Stimulated activated CD8-positive, alpha-beta memory T cell treated with anti-CD3 and anti-CD28 coated beads, Interleukin-2, amount 100 ng/mL, for 1 hour (primary cell): ENCODE results near the gene ZNF749.

ENCODE experiments used
- DNase-seq, 2 donors: peaks; one replicate each; pipeline ENCODE4 v3.0.0-alpha.2; 2020; ENCODE audit warnings: low read depth in 2 of 2

ZNF749 gene

DNA sequence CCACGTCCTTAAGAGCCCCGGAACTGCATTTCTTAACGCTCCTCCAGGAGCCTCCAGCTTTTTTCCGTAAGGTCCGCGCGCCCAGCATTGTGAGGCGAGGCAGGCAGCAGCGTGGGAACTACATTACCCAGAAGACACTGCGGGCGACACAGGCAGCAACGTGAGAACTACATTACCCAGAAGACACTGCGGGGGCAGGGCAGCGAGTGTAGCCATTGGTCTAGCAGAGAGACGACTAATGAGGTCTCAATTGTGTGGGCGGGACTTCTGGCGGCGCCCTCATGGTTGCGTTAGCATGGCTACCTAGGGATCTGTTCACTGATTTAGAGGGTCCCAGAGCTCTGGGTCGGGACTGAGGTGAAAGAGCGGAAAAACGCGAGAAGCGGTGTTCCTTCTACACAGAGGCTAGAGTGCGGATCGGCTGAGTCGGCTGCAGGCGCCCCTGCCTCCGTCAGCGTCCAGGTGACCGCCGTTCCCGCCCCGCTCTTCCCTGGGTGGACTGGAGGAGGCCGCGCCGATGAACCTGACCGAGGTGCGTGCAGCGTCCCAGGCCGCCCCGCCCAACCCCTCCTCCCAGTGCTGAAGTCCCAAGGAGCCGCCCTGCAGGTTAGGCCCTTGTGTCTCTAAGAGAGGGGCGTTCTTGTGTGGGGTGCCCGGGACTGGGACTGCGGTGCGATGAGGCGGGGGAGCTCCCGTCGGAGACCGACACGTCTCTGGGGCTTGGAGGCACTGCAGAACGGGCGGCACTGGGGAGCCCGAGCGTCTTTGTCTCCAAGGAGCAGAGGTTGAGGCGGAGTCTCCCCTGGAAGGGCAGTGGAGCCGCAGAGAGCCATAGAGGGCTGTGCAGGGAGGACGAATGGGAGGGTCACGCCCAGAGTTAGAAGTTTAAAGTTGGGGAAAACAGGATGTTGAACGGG lies at the start of gene ZNF749:
Gene ZNF749, plus strand, starts transcription at position 264 of the 917 bp plus-strand sequence. Its CDS starts 254 bp downstream, at position 518.
- peak; percentile 88 to 91 for DNase-seq

DNA sequence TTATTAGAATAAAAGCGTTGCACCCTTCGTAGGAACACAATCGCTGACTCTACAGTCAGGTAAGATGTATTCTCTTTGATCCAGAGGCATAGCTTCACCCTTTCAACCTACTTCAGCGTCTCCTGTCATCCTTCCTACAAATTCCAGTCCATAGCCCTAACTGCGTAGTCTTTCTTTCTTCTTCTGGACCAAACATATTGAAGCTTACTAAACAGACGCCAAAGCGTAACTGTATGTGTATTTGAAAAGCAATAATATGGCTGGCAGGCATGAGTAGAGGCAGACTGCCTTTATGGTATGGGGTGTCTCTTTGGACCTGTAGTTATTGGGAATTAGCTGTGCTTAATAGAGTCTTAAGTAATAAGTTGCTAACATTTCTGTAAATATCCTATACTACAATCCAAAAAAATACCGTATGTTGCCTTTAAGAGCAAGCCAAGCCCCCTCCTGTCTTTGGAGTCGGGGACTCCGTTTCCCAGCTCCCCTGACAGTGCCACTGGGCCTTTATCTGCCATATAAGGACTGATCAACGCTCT lies 45.9 kb upstream of the ZNF749 start:
- no peak for DNase-seq

DNA sequence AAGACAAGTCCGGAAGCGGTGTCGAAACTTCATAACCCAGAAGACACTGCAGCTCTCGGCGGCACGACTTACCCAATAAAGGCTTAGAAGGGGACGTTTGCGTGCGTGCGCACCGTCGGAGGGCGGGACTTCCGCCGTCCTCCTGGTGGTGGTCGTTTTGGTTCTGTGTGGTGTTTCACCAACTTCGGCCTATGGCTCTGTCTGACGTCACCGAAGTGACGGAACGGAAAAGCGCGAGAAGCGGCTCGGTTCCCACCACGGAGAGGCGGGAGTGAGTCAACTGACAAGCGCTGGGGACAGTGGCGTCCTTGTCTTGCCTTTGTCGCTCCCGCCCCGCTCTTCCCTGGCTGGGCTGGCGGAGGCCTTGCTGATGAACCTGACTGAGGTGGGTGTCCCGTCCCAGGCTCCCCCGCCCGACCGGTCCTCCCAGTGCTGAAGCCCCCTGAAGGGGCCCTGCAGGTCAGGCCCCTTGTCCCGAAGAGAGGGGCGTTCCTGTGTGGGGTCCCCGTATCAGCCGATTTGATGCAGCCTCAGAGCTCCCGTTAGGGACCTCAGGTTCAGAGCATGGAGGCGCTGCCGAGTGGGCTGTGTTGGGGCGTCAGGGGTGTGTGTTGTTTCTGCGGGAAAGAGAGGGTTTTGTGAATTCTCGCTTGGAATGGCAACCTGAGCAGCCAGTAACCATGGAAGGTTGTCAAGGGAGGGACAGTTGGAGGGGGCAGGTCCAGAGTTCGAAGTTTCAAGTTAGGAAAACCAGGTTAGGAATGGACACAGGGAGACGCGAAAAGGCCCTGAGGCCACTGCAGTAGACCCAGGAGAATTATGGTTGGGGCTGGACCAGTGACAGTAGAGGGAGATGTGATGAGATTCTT lies 45.2 kb upstream of the ZNF749 start, which contains the start of gene ZNF548:
Gene ZNF548, plus strand, starts transcription at position 125 of the 869 bp plus-strand sequence. Its CDS starts 246 bp downstream, at position 371.
- peak; percentile 95 to 98 for DNase-seq

DNA sequence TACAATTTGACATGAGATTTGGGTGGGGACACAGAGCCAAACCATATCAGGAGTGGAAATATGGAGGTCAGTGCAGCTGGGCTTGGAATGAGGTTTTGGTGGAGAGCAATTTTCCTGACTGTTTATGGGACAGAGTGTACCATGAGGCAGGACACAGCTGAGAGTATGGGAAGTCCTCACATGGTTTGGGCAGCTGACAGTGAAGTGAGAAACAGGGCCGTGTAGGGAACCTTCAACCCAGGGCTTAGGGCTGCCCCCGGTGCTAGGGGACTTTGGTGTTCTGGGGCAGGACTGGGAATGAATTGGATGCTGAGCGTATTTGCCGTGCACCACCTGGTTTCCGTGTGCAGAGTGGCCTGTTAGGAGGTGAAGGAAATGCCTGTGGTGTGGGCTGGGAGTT lies 39.4 kb upstream of the ZNF749 start:
- DNase-seq = no peak

DNA sequence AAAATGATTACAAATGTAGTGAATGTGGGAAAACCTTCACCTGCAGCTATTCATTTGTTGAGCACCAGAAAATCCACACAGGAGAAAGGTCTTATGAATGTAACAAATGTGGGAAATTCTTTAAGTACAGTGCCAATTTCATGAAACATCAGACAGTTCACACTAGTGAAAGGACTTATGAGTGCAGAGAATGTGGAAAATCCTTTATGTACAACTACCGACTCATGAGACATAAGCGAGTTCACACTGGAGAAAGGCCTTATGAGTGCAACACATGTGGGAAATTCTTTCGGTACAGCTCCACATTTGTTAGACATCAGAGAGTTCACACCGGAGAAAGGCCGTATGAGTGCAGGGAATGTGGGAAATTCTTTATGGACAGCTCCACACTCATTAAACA lies 36.3 kb upstream of the ZNF749 start:
- DNase-seq = no peak

DNA sequence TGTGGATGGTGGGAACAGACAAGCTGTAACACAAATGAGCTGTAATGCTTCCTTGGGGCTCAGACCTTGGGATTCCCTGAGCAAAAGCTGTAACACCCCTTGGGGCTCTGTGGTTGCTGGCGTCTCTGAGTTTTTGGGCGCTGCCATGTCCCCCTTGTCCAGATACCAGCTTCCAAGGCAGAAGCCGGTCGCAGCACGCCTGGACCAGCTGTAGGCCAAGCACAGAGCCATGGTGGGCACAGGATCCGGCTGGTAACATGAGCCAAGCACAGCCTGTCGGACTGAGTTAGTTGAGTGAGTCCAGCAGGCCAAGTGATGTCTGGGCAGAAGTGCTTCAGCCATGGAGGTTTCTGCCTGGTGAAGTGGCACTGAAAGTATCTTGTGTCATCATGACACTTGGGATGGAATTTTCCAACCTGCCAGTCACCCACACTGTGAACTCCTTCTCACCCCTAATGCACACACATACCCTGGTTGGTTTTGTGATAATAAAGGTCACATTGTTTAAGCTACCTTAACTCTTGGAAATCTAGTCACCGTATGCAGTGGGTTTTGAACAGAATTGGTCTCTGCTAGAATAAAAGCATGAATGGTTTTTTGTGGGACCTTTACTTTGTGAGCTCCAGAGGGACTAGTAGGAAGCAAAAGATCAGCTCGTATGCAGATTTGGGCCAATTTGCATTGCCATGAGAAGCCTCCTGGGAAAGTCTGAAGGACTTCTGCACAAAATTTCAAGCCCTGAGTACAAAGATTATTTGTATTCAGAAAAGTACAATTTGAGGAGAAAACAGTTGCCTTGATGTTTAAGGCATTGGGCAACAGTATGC lies 31.2 kb upstream of the ZNF749 start:
- DNase-seq = no peak

DNA sequence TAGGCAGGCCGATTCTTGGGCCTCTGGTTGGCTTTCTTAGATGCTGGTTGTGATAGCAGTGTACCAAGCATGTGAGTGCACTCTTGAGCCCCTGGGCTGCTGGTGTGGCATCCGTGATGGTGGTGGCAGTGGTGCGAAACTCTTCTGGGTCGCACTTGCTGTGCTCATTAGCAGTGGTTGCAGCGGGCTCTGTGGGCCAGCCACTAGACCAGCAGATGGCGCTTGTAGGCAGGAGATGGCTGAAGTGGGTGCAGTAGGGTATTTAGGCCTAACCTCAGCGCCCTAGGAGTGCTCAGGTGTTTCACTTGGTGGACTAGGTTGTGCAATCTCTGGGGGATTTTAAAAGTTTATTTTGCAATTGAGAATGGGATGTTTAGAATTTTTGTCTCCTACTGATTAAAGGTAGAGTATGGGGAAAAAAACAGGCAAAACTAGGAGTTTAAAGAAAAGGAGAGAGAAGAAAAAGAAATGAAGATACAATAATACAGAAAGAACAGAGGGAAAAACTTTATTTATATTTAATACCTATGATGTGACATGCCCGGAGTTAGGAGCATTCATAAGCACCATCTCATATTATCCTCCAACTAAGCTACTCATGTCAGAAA lies 28.5 kb upstream of the ZNF749 start:
- peak; percentile 43 to 45 for DNase-seq

DNA sequence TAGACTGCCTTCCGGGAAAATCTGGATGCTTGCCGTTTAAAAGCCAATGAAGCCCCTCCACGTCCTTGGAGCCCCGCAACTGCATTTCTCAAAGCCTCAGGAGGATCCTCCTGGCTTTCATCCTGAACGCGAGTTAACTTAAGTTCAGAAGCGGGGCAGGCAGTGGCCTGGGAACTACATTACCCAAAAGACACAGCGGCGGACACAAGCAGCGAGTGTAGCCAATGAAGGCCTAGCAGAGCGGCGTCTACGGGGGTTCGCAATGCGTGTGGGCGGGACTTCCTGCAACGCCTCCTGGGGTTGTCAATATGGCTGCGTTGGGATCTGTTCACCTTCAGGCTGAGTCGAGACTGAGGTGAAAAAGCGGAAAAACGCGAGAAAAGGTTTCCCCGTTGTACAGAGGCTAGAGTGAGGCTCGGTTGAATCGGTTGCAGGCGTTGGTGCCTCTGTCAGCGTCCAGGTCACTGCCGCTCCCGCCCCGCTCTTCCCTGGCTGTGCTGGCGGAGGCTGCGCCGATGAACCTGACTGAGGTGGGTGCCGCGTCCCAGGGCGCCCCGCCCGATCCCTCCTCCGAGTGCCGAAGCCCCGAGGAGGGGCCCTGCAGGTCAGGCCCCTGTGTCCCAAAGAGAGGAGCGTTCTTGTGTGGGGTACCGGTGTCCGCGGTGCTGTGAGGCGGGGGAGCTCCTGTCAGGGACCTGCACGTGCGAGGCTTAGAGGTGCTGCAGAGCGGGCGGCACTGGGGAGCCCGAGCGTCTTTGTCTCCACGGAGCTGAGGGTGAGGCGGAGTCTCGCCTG lies 24.1 kb upstream of the ZNF749 start, which contains the start of gene ZNF17:
Gene ZNF17, plus strand, starts transcription at position 285 of the 795 bp plus-strand sequence. CDS start 2,455 bp downstream, outside the sequence.
- DNase-seq = peak; percentile 80 to 82

DNA sequence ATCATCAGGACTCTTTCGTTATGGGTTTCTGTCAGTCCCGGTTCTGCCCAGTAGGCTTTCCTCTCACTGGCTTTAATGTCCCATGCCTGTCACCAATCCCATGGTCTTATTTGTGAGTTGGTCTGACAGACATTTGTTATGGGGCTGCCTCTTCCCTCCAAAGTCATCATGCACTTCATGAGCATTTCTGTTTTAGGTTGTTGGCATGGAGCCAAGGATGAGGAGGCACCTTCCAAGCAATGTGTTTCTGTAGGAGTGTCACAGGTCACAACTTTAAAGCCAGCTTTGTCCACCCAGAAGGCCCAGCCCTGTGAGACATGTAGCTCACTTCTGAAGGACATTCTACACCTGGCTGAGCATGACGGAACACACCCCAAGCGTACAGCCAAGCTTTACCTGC lies 15.7 kb upstream of the ZNF749 start:
- DNase-seq = no peak

DNA sequence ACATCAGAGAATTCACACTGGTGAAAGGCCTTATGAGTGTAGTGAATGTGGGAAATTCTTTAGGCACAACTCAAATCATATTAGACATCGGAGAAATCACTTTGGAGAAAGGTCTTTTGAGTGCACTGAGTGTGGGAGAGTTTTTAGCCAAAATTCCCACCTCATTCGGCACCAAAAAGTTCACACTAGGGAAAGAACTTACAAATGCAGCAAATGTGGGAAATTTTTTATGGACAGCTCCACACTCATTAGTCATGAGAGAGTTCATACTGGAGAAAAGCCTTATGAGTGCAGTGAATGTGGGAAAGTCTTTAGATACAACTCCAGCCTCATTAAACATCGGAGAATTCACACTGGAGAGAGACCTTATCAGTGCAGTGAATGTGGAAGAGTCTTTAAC lies 14.1 kb upstream of the ZNF749 start:
- DNase-seq = no peak

DNA sequence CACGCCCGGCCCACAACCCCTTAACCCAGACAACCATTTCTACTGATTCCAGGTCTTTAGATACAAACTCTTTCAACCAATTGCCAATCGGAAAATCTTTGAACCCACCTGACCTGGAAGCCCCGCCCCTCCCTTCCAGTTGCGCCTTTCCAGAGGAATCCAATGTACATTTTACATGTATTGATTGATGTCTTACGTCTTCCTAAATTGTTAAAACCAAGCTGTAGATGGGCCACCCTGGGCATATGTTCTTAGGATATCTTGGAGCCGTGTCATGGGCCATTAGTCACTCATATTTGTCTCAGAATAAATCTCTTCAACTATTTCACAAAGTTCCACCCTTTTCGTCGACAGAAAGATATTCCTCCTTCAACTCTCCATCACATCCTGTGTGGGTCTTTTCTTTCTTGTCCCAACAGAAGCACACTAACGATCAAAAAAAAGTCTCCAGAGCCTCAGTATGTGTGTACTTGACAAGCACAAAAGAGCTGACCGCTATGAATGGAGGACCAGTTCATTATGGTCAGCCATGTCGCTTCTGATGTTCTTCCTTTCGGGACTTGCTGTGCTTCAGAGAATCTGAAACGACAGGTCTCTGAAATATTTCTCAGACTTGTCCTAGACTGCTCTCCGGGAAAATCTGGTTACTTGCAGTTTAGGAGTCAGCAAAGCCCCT lies 601 bp upstream of the ZNF749 start:
- no peak for DNase-seq

DNA sequence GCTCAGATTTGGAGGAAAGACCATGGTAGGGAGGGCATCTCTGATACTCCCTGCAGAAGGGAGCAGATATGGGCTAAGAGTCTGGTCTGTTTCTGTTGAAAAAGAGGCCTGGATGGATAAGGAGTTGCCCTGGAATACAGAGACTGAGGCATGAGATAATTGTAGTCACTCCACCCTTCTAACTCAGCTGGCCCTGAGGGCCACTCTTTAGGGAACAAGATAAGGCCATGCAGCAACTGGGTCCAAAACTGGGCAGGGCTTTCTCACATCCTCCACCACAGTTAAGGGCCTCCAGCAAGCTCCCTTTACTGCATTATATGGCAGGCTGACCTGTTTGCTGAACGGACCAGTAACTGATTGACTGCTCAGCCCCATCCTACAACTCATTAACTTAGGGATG lies 1.3 kb downstream of the ZNF749 start:
- no peak for DNase-seq

DNA sequence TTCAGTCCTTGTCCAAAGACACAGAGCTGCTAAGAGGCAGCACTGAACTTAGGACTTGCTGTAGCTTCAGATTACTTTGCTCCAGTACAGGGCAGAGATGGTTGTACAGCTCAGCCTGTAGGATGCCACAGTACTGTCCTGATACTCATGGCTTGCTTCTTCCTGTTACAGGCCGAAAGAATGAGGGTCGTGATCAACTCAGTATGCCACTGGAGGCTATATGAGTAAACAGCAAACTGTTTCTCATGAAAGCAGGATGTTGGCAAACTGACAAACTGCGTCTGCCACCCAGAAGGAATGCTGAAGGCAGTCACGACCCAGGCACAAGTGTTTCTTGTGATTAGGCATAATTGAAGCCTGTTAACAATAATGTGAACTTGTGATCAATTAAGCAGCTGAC lies 2.8 kb downstream of the ZNF749 start:
- DNase-seq = no peak

DNA sequence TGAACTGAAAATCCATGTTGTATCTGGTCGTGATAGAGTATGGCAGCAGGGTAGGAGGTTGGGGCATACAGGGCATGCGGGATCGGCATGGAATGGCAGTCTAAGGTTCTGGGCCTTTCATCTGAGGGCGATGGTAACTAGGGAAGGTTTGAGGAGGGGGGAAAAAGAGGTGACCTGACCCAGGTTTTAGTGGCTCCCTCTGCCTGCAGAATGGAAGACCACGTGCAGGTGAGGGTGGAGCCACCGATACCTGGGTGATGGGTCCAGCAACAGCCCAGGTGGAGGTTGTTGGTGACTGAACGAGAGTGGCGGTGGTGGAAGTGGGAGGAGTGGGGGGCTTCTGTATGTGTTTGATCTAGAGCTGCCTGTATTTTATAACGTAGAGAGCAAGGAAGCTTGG lies 3.8 kb downstream of the ZNF749 start:
- no peak for DNase-seq

DNA sequence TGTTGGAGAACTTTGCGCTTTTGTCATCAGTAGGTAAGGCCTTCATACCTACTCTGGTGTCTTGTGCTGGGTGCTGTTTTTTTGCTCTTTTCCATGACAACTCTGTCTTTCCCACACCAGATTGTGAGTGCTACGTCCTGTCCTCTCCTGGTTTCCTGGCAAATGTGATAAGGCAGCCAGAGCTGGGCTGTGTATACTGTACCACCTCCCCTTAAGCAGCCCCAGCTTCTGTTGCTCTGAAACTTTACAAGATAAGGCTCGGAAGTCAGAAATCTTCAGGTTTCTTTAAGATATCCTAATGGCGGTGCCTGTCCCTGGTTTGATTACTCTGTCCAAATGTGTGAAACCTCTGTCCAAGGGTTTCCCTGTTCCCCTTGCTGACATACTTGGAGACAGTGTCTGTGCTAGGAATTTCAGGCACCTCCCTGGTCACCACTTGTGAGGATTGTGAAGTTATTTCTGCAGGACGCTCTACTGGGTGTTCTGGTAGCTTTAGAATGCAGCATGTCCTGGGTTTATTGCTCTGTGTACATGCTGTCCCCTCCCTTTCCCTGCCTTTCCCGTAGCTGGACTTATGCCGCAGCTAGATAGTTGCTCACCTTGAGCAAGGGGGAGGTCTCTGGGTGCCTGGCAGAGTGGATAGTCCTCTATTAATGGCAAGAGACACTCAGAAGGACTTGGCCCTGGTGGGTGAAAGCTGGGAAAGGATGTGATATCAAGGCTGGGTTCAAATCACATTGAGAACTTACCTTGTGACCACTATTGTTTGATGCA lies 7.0 kb downstream of the ZNF749 start:
- DNase-seq = no peak

DNA sequence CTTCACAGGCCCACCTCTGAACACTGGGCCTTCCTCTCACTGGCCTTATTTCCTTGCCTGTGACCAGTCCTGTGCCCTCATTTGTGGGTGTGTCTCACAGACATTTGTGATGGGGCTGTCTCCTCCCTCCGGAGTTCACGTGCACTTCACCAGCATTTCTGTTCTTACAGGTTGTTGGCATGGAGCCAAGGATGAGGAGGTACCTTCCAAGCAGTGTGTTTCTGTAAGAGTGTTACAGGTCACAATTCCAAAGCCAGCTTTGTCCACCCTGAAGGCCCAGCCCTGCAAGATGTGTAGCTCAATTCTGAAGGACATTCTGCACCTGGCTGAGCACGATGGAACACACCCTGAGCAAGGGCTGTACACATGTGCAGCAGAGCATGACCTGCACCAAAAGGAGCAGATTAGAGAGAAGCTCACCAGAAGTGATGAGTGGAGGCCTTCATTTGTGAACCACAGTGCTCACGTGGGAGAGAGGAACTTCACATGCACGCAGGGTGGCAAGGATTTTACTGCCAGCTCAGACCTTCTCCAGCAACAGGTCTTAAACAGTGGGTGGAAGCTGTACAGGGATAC lies 8.1 kb downstream of the ZNF749 start:
- no peak for DNase-seq

DNA sequence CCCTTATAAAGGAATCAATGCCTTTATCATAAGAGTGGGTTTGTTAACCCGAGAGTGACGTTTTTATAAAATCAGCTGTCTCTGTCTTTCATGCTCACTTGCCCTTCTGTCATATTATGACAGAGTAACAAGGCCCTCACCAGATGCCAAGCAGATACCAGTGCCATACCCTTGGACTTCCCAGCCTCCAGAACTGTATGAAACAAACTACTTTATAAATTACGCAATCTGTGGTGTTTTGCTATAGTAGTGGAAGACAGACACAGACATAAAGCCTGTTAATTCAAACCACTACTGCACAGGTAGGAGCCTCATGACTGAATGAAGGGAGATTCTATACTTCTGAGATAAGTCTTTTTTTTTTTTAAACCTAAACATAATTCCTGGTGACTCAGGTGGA lies 17.2 kb downstream of the ZNF749 start:
- no peak for DNase-seq

DNA sequence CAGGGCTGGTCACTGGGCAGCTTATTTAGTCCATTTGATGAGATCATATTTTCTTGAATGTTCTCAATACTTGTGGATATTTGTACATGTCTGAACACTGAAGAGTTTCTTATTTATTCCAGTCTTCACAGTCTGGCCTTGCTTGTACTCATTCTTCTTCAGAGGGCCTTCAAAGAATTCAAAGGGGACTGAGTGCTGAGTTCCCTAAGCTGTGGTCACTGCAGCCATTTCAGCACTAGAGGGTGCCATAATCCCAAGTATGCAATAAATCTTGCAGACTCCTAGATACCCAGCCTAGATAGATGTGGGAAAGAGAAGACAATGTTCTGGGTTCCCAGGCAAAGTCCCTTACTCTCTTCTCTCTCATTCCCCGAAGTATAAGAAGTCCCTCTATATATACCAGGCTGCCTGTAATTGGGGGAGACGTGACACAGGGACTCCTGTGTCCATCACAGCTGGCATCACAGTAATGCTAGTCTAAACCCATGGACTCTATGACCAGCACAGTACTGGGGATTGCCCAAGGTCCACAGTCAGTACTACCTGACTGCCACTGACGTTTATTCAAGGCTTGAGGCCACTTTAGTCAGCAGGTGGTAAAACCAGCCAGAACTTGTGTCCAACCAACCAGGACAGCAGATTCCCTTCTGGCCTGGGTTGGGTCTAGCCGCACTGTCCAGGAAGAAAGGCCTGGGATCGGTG lies 30.7 kb downstream of the ZNF749 start:
- no peak for DNase-seq
